Head of caudate nucleus (tissue), 42 donors: ENCODE data around the gene PYGM.

ENCODE experiments used
- DNase-seq, 42 donors: peaks; one replicate each; pipeline versions ENCODE4 v3.0.0 to v3.0.0-alpha.2; 2020 to 2021; ENCODE audit warnings: mixed read lengths in 7 of 42
- intact Hi-C: fragments of 100-400 bp; cut with DNase I; formaldehyde crosslinking; loops from one replicate; pipeline ENCODE4 v1.15.0; 2022

PYGM gene

GRCh38 chr11:64774144-64774543, 14.4 kb upstream of the PYGM start:
- peak in 2 of 42 donors; percentile 2 to 16 for DNase-seq
- intact Hi-C loops = no loop called here

DNA sequence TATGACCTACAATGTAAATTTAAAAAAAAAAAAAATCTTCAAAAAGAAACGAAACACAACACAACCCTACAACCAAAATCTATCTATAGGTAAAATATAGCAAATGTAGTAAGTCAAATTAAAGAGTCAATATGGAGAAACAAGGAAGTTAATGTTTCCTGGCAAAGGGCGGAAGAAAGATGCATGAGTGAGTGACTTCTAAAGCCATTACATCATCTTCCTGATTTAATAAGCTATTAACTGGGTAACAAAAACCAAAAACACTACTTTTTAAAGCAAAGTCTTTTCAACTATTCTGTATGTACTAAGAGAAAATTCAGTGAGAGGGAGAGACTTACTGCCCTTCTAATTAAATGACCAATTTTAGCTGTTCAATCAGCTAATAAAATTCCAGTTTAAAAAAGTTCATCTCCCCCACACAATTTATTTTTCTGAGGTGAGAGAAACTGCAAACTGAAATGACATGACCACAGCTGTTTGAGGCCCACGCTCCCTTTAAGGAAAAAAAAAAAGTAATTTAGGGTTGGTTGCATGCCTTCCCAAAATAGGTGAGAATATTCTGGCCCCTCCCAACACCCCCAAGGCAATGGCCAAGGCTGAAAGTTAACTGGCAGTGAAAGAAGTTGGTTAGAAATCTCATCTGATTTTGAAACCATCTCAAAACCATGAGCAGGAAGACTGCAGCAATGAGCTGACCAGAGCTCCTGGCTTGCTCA, 12.7 kb upstream of the PYGM start:
- no peak for DNase-seq
- intact Hi-C loops = no loop called here

- no peak for DNase-seq
- intact Hi-C loops = no loop called here
Observed at GRCh38 chr11:64771861-64772260, 12.1 kb upstream of the PYGM start.

DNA sequence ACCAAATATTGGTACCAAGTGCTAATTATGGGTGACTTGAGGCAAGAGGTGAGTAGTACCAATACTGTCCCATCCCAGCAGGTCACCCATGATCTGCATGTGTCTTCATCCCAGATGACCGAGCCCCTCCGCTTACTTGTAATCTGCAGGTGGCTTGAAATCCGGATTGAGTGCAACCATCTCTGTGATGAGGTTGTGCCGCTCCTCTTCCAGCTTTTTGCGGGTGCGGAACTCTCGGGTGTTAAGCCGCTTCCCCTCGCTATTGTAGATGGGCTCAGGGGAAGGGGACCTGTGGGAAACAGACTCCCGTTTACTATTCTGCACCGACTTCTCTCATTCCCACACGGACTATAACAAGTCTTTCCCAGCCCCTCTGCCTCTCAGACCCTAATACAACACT, 10.3 kb upstream of the PYGM start:
- peak in 3 of 42 donors; percentile 5 to 10 (median 9) for DNase-seq
- intact Hi-C loops = no loop called here

GRCh38 chr11:64769283-64769682, 9.5 kb upstream of the PYGM start:
- no peak for DNase-seq
- intact Hi-C loops = no loop called here

- intact Hi-C loops = no loop called here
- peak in 1 of 42 donors; percentile 15 for DNase-seq
Observed at GRCh38 chr11:64768300-64768694, 8.5 kb upstream of the PYGM start.

DNA sequence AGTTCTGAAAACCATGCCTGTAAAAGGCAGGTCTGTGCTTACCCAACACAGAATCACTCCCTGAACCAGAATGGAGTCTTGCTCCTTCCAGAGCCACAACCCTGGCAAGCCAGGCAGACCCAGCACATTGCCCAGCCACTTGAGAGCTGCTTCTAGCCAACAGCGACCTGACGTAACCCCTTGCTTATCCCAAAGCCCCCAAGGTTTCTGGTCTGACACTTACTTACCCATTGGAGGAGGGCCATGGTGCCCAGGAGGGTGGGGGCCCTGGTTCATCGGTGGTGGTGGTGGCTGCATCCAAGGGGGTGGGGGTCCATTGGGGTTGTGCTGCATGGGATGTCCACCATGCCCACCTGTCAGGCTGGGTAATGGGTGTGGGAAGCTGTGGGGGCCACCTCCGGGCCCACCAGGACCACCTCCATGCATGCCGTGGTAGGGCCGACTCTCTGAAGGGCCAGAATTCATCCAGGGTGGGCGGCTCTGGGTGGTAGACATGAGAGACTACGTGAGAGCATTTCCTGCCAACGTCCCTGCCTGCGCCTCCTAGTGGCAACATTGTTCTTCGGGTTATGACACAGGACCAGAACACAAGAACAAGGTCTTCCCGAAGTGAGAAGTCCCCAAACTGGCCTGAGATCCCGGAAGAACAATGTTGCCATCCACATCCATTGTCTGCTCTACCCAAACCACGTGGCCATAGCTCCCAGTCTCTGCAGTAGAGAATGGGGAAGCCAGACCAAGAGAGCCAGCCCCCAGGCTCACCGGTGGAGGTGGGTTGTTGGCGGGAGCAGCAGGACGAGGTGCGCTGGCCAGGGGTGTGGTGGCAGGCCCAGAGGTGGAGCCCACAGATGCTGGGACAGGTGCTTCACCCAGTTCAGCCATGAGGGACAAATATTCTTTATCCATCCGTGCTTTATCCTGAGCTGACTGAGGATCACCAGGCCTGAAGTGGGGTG, 7.8 kb upstream of the PYGM start:
- intact Hi-C loops = no loop called here
- DNase-seq = peak in 39 of 42 donors; percentile 18 to 86 (median 72)

GRCh38 chr11:64766881-64767280, 7.1 kb upstream of the PYGM start:
- DNase-seq = peak in 4 of 42 donors; percentile 1 to 28 (median 16)
- intact Hi-C loops = no loop called here

GRCh38 chr11:64765851-64766665, 6.3 kb upstream of the PYGM start:
- intact Hi-C loops = no loop called here
- DNase-seq = peak in 6 of 42 donors; percentile 2 to 34 (median 28)

DNA sequence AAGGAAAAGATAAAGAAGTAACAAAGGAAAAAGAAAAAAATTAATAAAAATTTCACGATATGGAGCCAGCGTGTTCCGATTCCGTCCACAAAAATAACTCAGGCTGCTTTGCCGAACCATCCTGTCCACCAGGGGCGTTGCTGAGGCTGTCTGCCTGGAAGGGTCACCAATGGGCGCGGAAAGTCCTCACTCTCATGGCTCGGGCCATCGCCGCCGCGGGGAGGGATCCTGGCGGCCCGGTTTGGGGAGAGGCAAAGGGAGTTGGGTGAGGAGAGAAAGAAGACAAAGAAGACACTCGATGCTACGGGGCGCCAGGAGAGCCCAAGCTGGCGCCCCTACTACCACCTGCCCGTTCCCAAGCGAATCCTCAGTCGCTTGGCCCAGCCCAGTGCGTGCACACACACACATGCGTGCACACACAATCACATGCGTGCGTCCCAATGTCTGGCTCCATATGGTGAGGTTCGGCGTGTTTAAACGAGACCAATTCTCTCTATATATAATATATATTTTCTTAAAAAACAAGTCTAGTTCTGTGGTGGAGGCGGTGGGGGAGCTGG, 5.6 kb upstream of the PYGM start:
- DNase-seq = peak in 4 of 42 donors; percentile 29 to 48 (median 38)
- intact Hi-C loops = no loop called here

DNA sequence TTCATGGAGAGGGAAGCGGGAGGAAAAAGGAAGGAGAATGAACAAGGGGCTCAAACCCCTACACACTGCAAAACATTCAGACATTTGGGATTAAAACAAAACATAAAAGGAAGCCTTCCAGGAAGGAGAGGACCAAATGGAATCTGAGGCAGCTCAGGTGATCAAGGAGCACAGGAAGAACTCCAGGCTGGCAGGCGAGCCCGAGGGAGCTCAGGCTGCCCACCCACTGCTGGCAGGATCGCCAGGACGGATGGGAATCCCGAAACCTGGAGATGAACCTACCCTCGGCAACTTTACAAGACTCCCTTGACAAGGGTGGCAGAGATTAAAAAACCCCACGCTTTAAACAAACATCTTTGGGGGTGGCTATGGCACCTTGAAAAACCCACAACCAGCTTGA, 5.0 kb upstream of the PYGM start:
- peak in 4 of 42 donors; percentile 15 to 32 (median 22) for DNase-seq
- intact Hi-C loops = no loop called here

GRCh38 chr11:64764040-64764611, 4.4 kb upstream of the PYGM start:
- DNase-seq = peak in 6 of 42 donors; percentile 6 to 36 (median 30)
- intact Hi-C loops = no loop called here

GRCh38 chr11:64763526-64764039, 3.8 kb upstream of the PYGM start:
- DNase-seq = peak in 7 of 42 donors; percentile 17 to 60 (median 32)
- intact Hi-C loops = no loop called here

- DNase-seq = peak in 29 of 42 donors; percentile 8 to 88 (median 62)
- intact Hi-C loops = no loop called here
Observed at GRCh38 chr11:64762674-64763525, 3.1 kb upstream of the PYGM start.

GRCh38 chr11:64762277-64762673, 2.5 kb upstream of the PYGM start:
- DNase-seq = peak in 13 of 42 donors; percentile 28 to 67 (median 48)
- intact Hi-C loops = no loop called here

- intact Hi-C loops = no loop called here
- DNase-seq = peak in 8 of 42 donors; percentile 11 to 36 (median 26)
Observed at GRCh38 chr11:64760759-64761420, 1.1 kb upstream of the PYGM start.
